H1 (cell line): Measurements from ENCODE around the gene TMEM164. TPM values are rescaled to one million over a fixed set of nuclear protein-coding genes. Genes with fewer than 3 reads are reported as not detected.

Experiments used
- CTCF ChIA-PET: fragments of 300-600 bp; sonication (Branson Sonifier 250); formaldehyde crosslinking; loops from one replicate; lab custom pipeline; 2021; ENCODE audit not compliant: partially characterized antibody; lab: Charles Lee
- POLR2A ChIA-PET: fragments of 300-600 bp; sonication (Branson Sonifier 250); formaldehyde crosslinking; loops from one replicate; lab custom pipeline; 2021; ENCODE audit warnings: inconsistent platforms; ENCODE audit not compliant: partially characterized antibody; lab: Charles Lee
- DNase-seq, 2 experiments: peaks; one replicate each; pipeline versions ENCODE4 v3.0.0 to v3.0.0-alpha.2; 2010 to 2022; ENCODE audit warnings: low spot score in 2 of 2, low read depth in 1 of 2, mixed read lengths in 1 of 2
- FAIRE-seq: peaks from 2 replicates; lab custom pipeline; 2011; peaks lifted over from hg19 to GRCh38; lab: Jason Lieb, UNC
- H2AFZ ChIP-seq: 2 replicates; pipeline ENCODE4 v1.8.1; 2012; ENCODE audit warnings: low read length, inconsistent platforms
- H2AK5ac ChIP-seq: 2 replicates; pipeline ENCODE4 v1.6.1; 2013; ENCODE audit warnings: low read depth, low read length
- H2BK120ac ChIP-seq: replicated peaks from 2 replicates; pipeline ENCODE3; 2013; ENCODE audit warnings: low read depth, low read length, inconsistent platforms
- H2BK12ac ChIP-seq: 2 replicates; pipeline ENCODE4 v1.6.1; 2013; ENCODE audit warnings: low read depth, low read length
- H2BK15ac ChIP-seq: 2 replicates; pipeline ENCODE4 v1.6.1; 2013; ENCODE audit warnings: low read length
- H2BK20ac ChIP-seq: 2 replicates; pipeline ENCODE4 v1.6.1; 2013; ENCODE audit warnings: low read length
- H2BK5ac ChIP-seq: 2 replicates; pipeline ENCODE4 v1.6.1; 2013; ENCODE audit warnings: low read depth, low read length
- H3K14ac ChIP-seq: 2 replicates; pipeline ENCODE4 v1.6.1; 2013; ENCODE audit warnings: inconsistent platforms; ENCODE audit not compliant: insufficient read length
- H3K18ac ChIP-seq: 2 replicates; pipeline ENCODE4 v1.6.1; 2013; ENCODE audit warnings: low read length; ENCODE audit errors: extremely low read depth
- H3K23ac ChIP-seq: 2 replicates; pipeline ENCODE4 v1.6.1; 2013; ENCODE audit warnings: inconsistent platforms; ENCODE audit not compliant: insufficient read length
- H3K23me2 ChIP-seq: 2 replicates; pipeline ENCODE4 v1.6.1; 2013; ENCODE audit warnings: low read depth, low read length
- H3K27ac ChIP-seq: 2 replicates; pipeline ENCODE4 v1.6.1; 2011; ENCODE audit warnings: low read depth, low read length, inconsistent platforms
- H3K27me3 ChIP-seq, 4 experiments: replicated peaks in 1 of 4; 1 replicate in 1 of 4; 2 replicates in 3 of 4; pipeline versions ENCODE4 v1.6.1 to v1.8.1; 2011 to 2013; ENCODE audit warnings: low read length in 3 of 4, mild to moderate bottlenecking in 3 of 4, inconsistent platforms in 2 of 4, mixed read lengths in 2 of 4, moderate library complexity in 1 of 4; ENCODE audit not compliant: control insufficient read depth in 3 of 4, insufficient read depth in 3 of 4; ENCODE audit errors: extremely low read depth in 1 of 4
- H3K36me3 ChIP-seq, 4 experiments: 2 replicates each; pipeline versions ENCODE4 v1.6.1 to v1.8.1; 2011 to 2013; ENCODE audit warnings: mild to moderate bottlenecking in 4 of 4, low read length in 3 of 4, moderate library complexity in 2 of 4, control low read depth in 1 of 4, inconsistent platforms in 1 of 4; ENCODE audit not compliant: insufficient read depth in 4 of 4, control insufficient read depth in 2 of 4
- H3K4ac ChIP-seq: replicated peaks from 2 replicates; pipeline ENCODE3; 2013; ENCODE audit warnings: low read length, low read depth, mixed read lengths, inconsistent platforms; ENCODE audit not compliant: insufficient read length
- H3K4me1 ChIP-seq, 4 experiments: replicated peaks in 1 of 4; 1 replicate in 1 of 4; 2 replicates in 3 of 4; pipeline versions ENCODE4 v1.6.1 to v1.8.1; 2011 to 2013; ENCODE audit warnings: low read length in 3 of 4, inconsistent platforms in 2 of 4, mixed read lengths in 1 of 4; ENCODE audit not compliant: insufficient read depth in 4 of 4, control insufficient read depth in 3 of 4
- H3K4me2 ChIP-seq, 2 experiments: 2 replicates each; pipeline versions ENCODE4 v1.6.1 to v1.8.1; 2011 to 2013; ENCODE audit warnings: low read depth in 2 of 2, low read length in 2 of 2, control low read depth in 1 of 2, inconsistent platforms in 1 of 2, mild to moderate bottlenecking in 1 of 2; ENCODE audit not compliant: insufficient read depth in 1 of 2
- H3K4me3 ChIP-seq, 4 experiments: fragments of 200-600, 300-600 bp in 1 of 4; sonication (generic), shearing (Covaris generic), sonication (Bioruptor Twin) in 1 of 4; 2 replicates each; pipeline versions ENCODE4 v1.5.1 to v1.8.1; 2011 to 2016; ENCODE audit warnings: low read length in 4 of 4, low read depth in 3 of 4, control low read depth in 2 of 4, inconsistent platforms in 2 of 4, mild to moderate bottlenecking in 2 of 4, mixed read lengths in 1 of 4, moderate library complexity in 1 of 4; ENCODE audit not compliant: insufficient read depth in 2 of 4; ENCODE audit errors: extremely low read depth in 1 of 4
- H3K56ac ChIP-seq: replicated peaks from 2 replicates; pipeline ENCODE3; 2013; ENCODE audit warnings: low read depth, mild to moderate bottlenecking, mixed read lengths, low read length, inconsistent platforms; ENCODE audit not compliant: insufficient read length
- H3K79me1 ChIP-seq: 2 replicates; pipeline ENCODE4 v1.6.1; 2013; ENCODE audit warnings: low read depth, low read length, control low read depth
- H3K79me2 ChIP-seq, 2 experiments: 2 replicates each; pipeline versions ENCODE4 v1.6.1 to v1.8.1; 2012 to 2013; ENCODE audit warnings: low read length in 2 of 2, mild to moderate bottlenecking in 2 of 2, inconsistent platforms in 1 of 2; ENCODE audit not compliant: insufficient read depth in 2 of 2, control insufficient read depth in 1 of 2
- H3K9ac ChIP-seq, 4 experiments: replicated peaks in 1 of 4; 1 replicate in 1 of 4; 2 replicates in 3 of 4; pipeline versions ENCODE4 v1.6.1 to v1.8.1; 2011 to 2013; ENCODE audit warnings: low read depth in 3 of 4, low read length in 3 of 4, control low read depth in 2 of 4, mild to moderate bottlenecking in 2 of 4, moderate library complexity in 2 of 4, inconsistent platforms in 1 of 4; ENCODE audit errors: extremely low read depth in 1 of 4
- H3K9me3 ChIP-seq, 2 experiments: 2 replicates each; pipeline versions ENCODE4 v1.6.1 to v1.8.1; 2012 to 2013; ENCODE audit warnings: mild to moderate bottlenecking in 2 of 2, moderate library complexity in 2 of 2, control low read depth in 1 of 2, inconsistent platforms in 1 of 2, low read depth in 1 of 2, low read length in 1 of 2, mixed read lengths in 1 of 2; ENCODE audit not compliant: insufficient read depth in 2 of 2
- H4K20me1 ChIP-seq, 2 experiments: replicated peaks in 1 of 2; 2 replicates each; pipeline versions ENCODE3 to v1.8.1; 2011 to 2013; ENCODE audit warnings: inconsistent platforms in 2 of 2, low read length in 2 of 2, mild to moderate bottlenecking in 1 of 2; ENCODE audit not compliant: insufficient read depth in 2 of 2, control insufficient read depth in 1 of 2
- H4K5ac ChIP-seq: 2 replicates; pipeline ENCODE4 v1.6.1; 2013; ENCODE audit warnings: low read length, low read depth, mixed read lengths, inconsistent platforms; ENCODE audit not compliant: insufficient read length
- H4K8ac ChIP-seq: 2 replicates; pipeline ENCODE4 v1.8.0; 2013; ENCODE audit warnings: mild to moderate bottlenecking, moderate library complexity, low read length, inconsistent platforms; ENCODE audit not compliant: insufficient read depth; ENCODE audit errors: extremely low read depth
- H4K91ac ChIP-seq: replicated peaks from 2 replicates; pipeline ENCODE3; 2013; ENCODE audit warnings: low read length, mixed read lengths, inconsistent platforms; ENCODE audit not compliant: insufficient read length
- CTCF ChIP-seq, 3 experiments: IDR thresholded peaks; 1 replicate in 2 of 3; 2 replicates in 1 of 3; pipeline versions ENCODE4 v1.5.1 to v1.6.1; 2011; ENCODE audit warnings: low read length in 3 of 3, mild to moderate bottlenecking in 3 of 3, inconsistent platforms in 2 of 3, low read depth in 1 of 3, moderate library complexity in 1 of 3; ENCODE audit not compliant: insufficient read depth in 1 of 3; ENCODE audit errors: control extremely low read depth in 1 of 3
- JUND ChIP-seq: IDR thresholded peaks from 2 replicates; pipeline ENCODE4 v1.6.1; 2011; ENCODE audit warnings: mild to moderate bottlenecking, improper control_type of control experiment, low read length
- WGBS, 2 experiments: shearing (Covaris generic) in 1 of 2; methylation state at CpG; one replicate each; pipeline versions ENCODE4 v1.1.6 to v1.1.7; 2013 to 2015; ENCODE audit warnings: low lambda C conversion rate in 2 of 2, mixed read lengths in 2 of 2, inconsistent platforms in 1 of 2, low coverage in 1 of 2, missing lambda C conversion rate in 1 of 2; ENCODE audit not compliant: insufficient replicate concordance in 2 of 2, insufficient coverage in 1 of 2, insufficient read length in 1 of 2; ENCODE audit errors: extremely low coverage in 1 of 2, missing lambda C conversion rate in 1 of 2; 5-methylcytosine and 5-hydroxymethylcytosine counted together
- polyA plus RNA-seq, 7 experiments: library from polyadenylated mRNA; depleted of rRNA in 3 of 7; stranded (reverse) in 5 of 7; unstranded in 2 of 7; fragments of >200 nt in 5 of 7; fragments of 200-250 nt in 2 of 7; gene quantifications; 1 replicate in 5 of 7; 2 replicates in 1 of 7; 4 replicates in 1 of 7; pipeline versions ENCODE4 v1.2.1 to v1.2.3, GENCODE V29; 2011 to 2013; ENCODE audit warnings: missing spikeins in 2 of 7, mixed read lengths in 2 of 7
- total RNA-seq: library from RNA; stranded (reverse); fragmentation: NEBNext Ultra II Directional; extraction: Animal tissue kit (Norgen Biotek cat#: 25700); gene quantifications from 2 replicates; pipeline ENCODE4 v1.2.1, GENCODE V29; 2021

TMEM164 gene
- total and polyA plus RNA-seq, 2 of the 8 experiments (the other 6 are each of a cell fraction or from before 2014, with no cell fraction given), result 7.3 to 14.8 TPM

GRCh38 chrX:110145854-110146253 lies 142.9 kb downstream of the TMEM164 start:
- H2BK15ac ChIP-seq, result no peak overlapping the region
- H4K20me1 ChIP-seq, result no peaks in the 10 kb centered on the region
- H3K4me1 ChIP-seq, result no peaks in the 10 kb centered on the region
- ChIA-PET CTCF (interaction anchor here (0.7 to 4.7 kb wide), 40 partner anchors 10 to 434 kb away, joined by 3 to 68 read pairs (median 4); no protein-coding TSS in a partner anchor), POLR2A (no interaction called here)
- no peak overlapping the region for H2BK5ac ChIP-seq
- H4K91ac ChIP-seq, result no peak overlapping the region
- no peak overlapping the region for H3K56ac ChIP-seq
- H2AK5ac ChIP-seq, result no peak overlapping the region
- FAIRE-seq, result peak; percentile 52
- no peak overlapping the region for H3K4ac ChIP-seq
- H3K14ac ChIP-seq, result no peak overlapping the region
- H3K9ac ChIP-seq, result no peak overlapping the region
- no peak overlapping the region for H4K8ac ChIP-seq
- H2BK12ac ChIP-seq, result no peak overlapping the region
- no peak overlapping the region for H2AFZ ChIP-seq
- H3K18ac ChIP-seq, result no peak overlapping the region
- TF ChIP-seq CTCF (IDR thresholded peaks at IDR 0.05; ENCODE audit: control extremely low read depth in 1 of 3, insufficient read depth in 1 of 3, low read depth in 1 of 3, low read length in 3 of 3) (peak in 1 of 3 experiments; percentile 37; a peak in 2 of 4 replicates), JUND (no peak)
- H2BK120ac ChIP-seq, result no peak overlapping the region
- 45% methylated on average over 4 of the region's 4 CpGs; no CpG with 5 or more reads in 1 of the 2 experiments for WGBS, 2 experiments
- H3K23ac ChIP-seq, result no peak overlapping the region
- H3K23me2 ChIP-seq, result no peaks in the 10 kb centered on the region
- no peaks in the 10 kb centered on the region for H3K36me3 ChIP-seq
- H3K27ac ChIP-seq, result no peak overlapping the region
- H3K27me3 ChIP-seq, result no peaks in the 10 kb centered on the region
- no peaks in the 10 kb centered on the region for H3K79me2 ChIP-seq
- H3K9me3 ChIP-seq, result no peaks in the 10 kb centered on the region
- H2BK20ac ChIP-seq, result no peak overlapping the region
- no peak for DNase-seq
- no peak overlapping the region for H3K4me2 ChIP-seq
- H3K4me3 ChIP-seq, result no peak overlapping the region
- no peaks in the 10 kb centered on the region for H3K79me1 ChIP-seq
- H4K5ac ChIP-seq, result no peak overlapping the region
